GM21447 (cell line): ENCODE measurements around the gene TUBG2.
"Not testable (repeated sequence)": the region's sequence is repeated elsewhere in the genome, so short reads cannot be mapped to it uniquely, and the experiment has no call there.

Source experiments
- ATAC-seq: cut with Tn5 transposase; IDR thresholded peaks from one replicate; pipeline ENCODE4 v1.9.1; 2021; ENCODE audit not compliant: unreplicated experiment

The TUBG2 gene

DNA sequence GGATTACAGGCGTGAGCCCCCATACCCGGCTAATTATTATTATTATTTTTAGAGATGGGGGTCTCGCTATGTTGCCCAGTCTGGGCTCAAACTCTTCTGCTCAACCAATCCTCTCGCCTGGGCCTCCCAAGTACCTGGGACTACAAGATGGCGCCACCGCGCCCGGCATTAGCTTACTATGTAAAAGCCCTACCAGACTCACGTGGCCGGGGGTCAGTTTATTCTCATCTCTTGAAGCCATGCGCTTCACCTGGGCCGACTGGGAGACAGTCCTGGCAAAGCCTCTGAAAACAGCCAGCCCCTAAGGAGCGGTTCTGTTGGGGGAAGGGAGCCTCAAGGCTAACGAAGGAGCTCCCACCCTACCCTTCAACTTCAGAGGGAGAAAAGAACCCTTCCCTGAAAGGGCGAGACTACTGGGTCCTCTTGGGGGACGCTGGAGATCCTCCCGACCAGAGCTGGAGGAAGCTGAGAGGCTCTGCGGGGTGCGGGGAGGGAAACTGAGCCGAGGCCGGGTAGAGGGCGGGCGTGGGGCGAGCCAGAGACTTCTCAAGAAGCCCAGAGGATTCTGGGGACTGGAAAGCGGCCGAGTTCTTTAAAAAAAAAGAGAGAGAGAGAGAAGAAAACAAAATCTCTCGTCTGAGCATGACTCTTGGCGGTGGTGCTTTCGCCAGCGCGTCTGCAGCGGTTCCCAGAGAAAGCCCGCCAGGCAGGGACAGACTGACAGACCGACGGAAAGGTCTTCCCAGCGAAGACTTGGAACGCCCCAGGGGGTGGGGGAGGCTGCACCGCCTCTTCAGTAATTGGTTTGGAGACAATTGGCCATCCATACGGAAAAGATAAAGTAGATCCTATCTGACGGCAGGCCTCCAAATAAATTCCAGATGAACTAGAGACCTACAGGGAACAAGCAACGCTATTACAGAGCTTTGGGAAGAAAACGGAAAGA is 5.6 kb upstream of the TUBG2 start:
- ATAC-seq = no peak

DNA sequence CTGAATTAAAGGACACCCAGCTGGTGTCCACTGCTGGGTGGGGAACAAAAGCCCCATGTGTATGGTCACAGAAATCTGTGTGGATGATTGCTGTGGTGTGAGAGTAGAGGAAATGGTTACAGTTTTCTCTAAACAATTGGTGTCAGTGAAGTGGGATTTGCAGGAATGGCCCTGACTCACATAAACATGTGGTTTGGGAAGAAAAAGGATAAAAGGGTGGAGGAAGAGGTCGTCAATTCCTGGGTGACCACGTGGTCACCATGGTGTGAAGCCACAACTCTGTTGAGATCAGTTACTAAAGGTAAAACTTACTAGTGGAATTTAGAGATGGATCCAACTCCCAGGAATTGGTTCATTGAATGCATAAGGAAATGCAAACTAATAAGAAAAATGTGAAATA is 3.6 kb upstream of the TUBG2 start:
- no peak for ATAC-seq

- no peak for ATAC-seq
These were observed 1.1 kb upstream of the TUBG2 start for GRCh38 chr17:42657824-42658588.

- ATAC-seq = not testable (repeated sequence)
These were observed 819 bp downstream of the TUBG2 start for GRCh38 chr17:42659932-42660274.

GRCh38 chr17:42660692-42661345 is 1.7 kb downstream of the TUBG2 start:
- no peak for ATAC-seq

- no peak for ATAC-seq
These were observed 6.5 kb downstream of the TUBG2 start for GRCh38 chr17:42665581-42666001.

- not testable (repeated sequence) for ATAC-seq
These were observed 7.0 kb downstream of the TUBG2 start for GRCh38 chr17:42666126-42666525.

GRCh38 chr17:42667088-42667951 is 8.2 kb downstream of the TUBG2 start:
- no peak for ATAC-seq

DNA sequence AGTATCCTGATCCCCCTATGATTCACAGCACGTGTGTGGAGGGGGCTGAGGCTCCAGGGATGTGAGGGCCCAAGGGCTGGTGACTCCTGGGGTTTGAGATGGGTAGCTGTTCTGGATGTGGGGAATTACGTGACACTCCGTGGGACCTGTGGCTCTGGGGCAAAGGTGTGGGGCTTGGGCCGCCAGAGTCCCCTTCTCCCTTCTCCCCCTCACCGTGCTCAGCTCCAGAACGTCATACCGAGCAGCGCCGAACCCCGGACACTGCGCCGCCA is 10.6 kb downstream of the TUBG2 start:
- ATAC-seq = no peak

DNA sequence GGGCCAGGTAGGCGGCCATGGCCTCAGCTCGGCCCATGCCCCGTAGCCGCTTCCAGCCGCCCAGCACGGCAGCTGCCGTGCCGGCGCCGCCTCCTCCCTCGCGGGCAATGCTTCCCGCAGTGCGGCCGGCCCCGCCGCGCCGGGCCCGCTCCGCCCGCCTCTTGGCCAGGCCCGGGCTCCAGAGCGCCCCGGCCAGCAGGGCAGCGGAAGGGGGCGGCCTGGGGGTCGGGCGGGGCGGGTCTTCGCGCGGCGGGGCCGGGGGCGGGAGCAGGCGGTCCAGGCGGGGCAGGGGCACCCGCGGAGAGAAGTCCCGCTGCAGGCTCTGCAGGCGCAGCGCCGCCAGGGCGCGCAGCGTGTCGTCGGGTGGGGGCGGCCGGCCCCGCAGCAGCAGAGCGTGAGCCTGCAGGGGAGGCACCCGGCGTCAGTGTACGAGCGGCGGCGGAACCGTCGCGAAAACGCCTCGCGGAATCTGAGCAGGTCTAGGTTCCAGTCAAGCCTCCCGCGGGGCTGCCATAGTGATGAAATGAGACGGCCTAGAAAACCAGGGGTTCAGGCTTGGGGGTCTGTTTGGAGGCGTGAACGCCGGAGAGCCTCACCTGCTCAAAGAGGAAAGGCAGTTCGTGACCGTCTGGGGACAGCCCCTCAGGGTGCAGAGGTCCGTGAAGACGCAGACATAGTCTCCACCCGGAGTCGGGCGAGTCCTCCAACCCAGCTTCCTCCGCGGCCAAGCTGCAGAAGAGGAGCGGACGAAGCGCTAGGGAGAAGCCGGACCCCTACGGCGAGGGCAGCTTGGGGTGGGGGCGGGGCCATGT is 11.1 kb downstream of the TUBG2 start:
- ATAC-seq = no peak

GRCh38 chr17:42670789-42671657 is 11.9 kb downstream of the TUBG2 start:
- ATAC-seq = no peak

GRCh38 chr17:42672038-42672437 is 13.0 kb downstream of the TUBG2 start:
- ATAC-seq = no peak

DNA sequence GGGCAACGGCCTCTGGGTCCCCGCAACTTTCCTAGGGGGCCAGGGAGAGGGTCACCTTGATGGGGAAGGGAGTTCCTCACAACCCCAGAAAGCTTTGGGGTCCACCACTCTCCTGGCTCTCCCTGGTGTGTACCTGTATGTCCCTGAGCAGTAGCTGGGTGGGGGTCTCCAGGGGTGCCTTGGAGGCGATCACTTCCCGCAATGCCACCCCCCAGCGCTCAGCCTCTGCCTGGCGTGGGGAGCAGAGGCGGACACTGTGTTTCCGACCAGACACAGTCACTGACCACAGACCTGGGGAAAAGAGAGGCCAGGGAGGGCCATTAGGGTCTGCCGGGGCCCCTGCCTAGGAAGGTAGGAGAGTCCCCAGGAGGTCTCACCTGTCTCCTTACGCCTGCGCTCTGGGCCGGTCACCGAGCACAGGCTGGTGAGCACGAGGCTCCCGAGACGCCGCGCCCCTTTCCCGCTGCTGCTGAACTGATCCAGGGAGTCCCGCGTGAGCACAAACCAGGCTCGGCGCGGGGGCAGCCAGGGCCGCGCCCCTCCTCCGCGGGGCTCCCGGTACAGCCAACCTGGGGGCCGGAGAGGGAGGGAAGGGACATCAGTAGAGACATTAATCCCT is 14.3 kb downstream of the TUBG2 start:
- ATAC-seq = no peak

DNA sequence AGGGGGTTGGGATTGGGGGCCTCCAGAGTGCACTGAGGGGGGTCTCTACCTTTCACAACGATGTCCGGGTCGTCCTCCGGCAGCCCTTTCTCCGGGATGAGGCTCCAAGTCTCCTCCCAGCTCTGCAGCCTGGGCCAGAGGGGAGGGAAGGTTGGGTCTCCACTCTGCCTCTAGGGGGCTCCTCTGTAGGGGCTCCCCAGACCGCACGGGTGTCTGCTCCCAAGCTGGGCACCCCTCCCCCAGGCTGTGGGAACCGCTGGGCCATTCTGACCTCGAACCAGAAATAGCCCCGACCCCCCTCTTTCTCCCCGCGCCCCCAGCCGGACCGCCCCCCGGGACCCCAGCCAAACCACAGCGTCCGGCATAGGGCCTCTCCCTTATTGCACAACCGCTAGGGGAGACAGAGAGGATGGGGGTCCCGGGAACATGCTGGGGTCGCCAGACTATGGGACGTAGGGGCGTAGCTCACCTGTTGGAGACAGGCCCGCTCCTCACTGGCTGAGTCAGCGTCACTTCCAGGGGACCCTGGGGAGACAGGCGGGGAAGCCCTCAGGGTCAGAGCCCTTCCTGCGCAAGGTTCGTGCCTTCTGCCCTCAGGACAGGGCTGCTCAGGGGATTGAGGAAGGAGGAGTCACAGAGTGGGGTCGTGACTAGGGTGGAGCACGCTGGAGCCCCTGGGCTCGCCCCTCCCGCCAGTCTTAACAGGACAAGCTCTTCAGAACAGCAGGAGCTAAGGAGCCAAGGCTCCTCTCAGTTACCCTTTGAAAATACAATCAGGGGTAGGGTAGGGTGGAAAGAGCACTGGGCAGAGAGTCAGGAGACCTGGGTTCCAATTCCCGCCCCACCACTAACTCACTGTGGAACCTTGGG is 15.0 kb downstream of the TUBG2 start:
- no peak for ATAC-seq

GRCh38 chr17:42674755-42675347 is 15.8 kb downstream of the TUBG2 start:
- ATAC-seq = no peak

GRCh38 chr17:42675348-42675964 is 16.4 kb downstream of the TUBG2 start:
- no peak for ATAC-seq

DNA sequence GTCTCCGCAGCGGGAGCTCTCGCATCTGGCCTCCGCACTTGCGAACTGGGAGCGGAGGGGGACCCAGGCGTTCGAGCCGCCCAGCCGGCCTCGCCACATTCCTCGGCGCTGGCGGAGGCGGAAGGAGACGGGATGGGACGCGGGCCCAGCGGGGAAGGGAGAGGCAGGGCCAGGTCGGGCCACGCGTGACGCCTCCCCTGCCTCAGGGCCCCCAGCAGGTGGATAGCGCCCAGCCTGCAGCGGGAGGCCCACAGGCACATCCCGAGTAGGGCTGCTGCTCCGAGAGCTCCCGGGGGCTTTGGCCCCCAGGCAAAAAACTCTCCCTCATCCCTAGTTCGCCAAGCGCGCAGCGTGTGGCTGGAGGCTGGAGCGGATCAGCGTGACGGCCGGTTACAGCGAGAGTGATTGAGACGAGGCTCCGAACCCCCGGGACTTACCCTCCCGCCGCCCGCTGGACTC is 16.9 kb downstream of the TUBG2 start:
- ATAC-seq = no peak
